Measurements from ENCODE around the gene KRTAP22-2.

Gene KRTAP22-2

GRCh38 chr21:30590297-30590696, at the start of gene KRTAP22-2:
TSS of gene KRTAP22-2 (minus strand) at chr21:30590397.
- DNase-seq: no peak

- no peak for DNase-seq
Observed at GRCh38 chr21:30638686-30639085, 48.5 kb upstream of the KRTAP22-2 start.

- no peak for DNase-seq
Observed at GRCh38 chr21:30634906-30635305, 44.7 kb upstream of the KRTAP22-2 start, which contains the start of gene KRTAP20-2. TSS of gene KRTAP20-2 (plus strand) at chr21:30635206. CDS start at chr21:30635264, 58 bp downstream.

- no peak for DNase-seq
Observed at GRCh38 chr21:30629200-30629599, 39.0 kb upstream of the KRTAP22-2 start.

- DNase-seq: no peak
Observed at GRCh38 chr21:30628109-30628508, 37.9 kb upstream of the KRTAP22-2 start.

- DNase-seq: no peak
Observed at GRCh38 chr21:30625449-30626165, 35.4 kb upstream of the KRTAP22-2 start.

- no peak for DNase-seq
Observed at GRCh38 chr21:30623362-30623761, 33.2 kb upstream of the KRTAP22-2 start.

GRCh38 chr21:30620522-30620921, 30.3 kb upstream of the KRTAP22-2 start, which contains the start of gene KRTAP20-4:
TSS of gene KRTAP20-4 (plus strand) at chr21:30620627.
- DNase-seq: no peak

- no peak for DNase-seq
Observed at GRCh38 chr21:30620080-30620479, 29.9 kb upstream of the KRTAP22-2 start.

GRCh38 chr21:30616125-30616524, 25.9 kb upstream of the KRTAP22-2 start, which contains the start of gene KRTAP20-1:
TSS of gene KRTAP20-1 (plus strand) at chr21:30616425. CDS start at chr21:30616455, 30 bp downstream.
- no peak for DNase-seq

GRCh38 chr21:30615199-30615598, 25.0 kb upstream of the KRTAP22-2 start:
- DNase-seq: no peak

- no peak for DNase-seq
Observed at GRCh38 chr21:30613836-30614235, 23.6 kb upstream of the KRTAP22-2 start, which contains the start of gene KRTAP6-1. TSS of gene KRTAP6-1 (minus strand) at chr21:30613930. CDS start at chr21:30613904, 26 bp downstream.

GRCh38 chr21:30612132-30612531, 21.9 kb upstream of the KRTAP22-2 start:
- DNase-seq: no peak

- no peak for DNase-seq
Observed at GRCh38 chr21:30605968-30606367, 15.8 kb upstream of the KRTAP22-2 start.

- no peak for DNase-seq
Observed at GRCh38 chr21:30600787-30601186, 10.6 kb upstream of the KRTAP22-2 start, which contains the start of gene KRTAP22-1. TSS of gene KRTAP22-1 (plus strand) at chr21:30601087.

- no peak for DNase-seq
Observed at GRCh38 chr21:30598802-30599201, 8.6 kb upstream of the KRTAP22-2 start, which contains the start of gene KRTAP6-2. TSS of gene KRTAP6-2 (minus strand) at chr21:30598902. CDS start at chr21:30598874, 28 bp downstream.

- no peak for DNase-seq
Observed at GRCh38 chr21:30592140-30592539, 1.9 kb upstream of the KRTAP22-2 start, which contains the start of gene KRTAP6-3. TSS of gene KRTAP6-3 (plus strand) at chr21:30592440. CDS start at chr21:30592446, 6 bp downstream.

GRCh38 chr21:30582870-30583269, 7.3 kb downstream of the KRTAP22-2 start:
- DNase-seq: no peak

GRCh38 chr21:30580132-30580531, 10.1 kb downstream of the KRTAP22-2 start:
- no peak for DNase-seq

- no peak for DNase-seq
Observed at GRCh38 chr21:30579346-30579745, 10.9 kb downstream of the KRTAP22-2 start.

- no peak for DNase-seq
Observed at GRCh38 chr21:30577766-30578165, 12.4 kb downstream of the KRTAP22-2 start.

GRCh38 chr21:30567617-30568016, 22.6 kb downstream of the KRTAP22-2 start:
- DNase-seq: no peak

- no peak for DNase-seq
Observed at GRCh38 chr21:30563630-30564029, 26.6 kb downstream of the KRTAP22-2 start.

- no peak for DNase-seq
Observed at GRCh38 chr21:30563072-30563471, 27.1 kb downstream of the KRTAP22-2 start.
